ENCODE measurements around the gene ITPR3. TPM values are rescaled to one million over a fixed set of nuclear protein-coding genes. Genes with fewer than 3 reads are reported as not detected.

Gene ITPR3
- polyA plus RNA-seq, 1 of the 3 experiments (the other 2 are of a cell fraction): 8.1 TPM

DNA sequence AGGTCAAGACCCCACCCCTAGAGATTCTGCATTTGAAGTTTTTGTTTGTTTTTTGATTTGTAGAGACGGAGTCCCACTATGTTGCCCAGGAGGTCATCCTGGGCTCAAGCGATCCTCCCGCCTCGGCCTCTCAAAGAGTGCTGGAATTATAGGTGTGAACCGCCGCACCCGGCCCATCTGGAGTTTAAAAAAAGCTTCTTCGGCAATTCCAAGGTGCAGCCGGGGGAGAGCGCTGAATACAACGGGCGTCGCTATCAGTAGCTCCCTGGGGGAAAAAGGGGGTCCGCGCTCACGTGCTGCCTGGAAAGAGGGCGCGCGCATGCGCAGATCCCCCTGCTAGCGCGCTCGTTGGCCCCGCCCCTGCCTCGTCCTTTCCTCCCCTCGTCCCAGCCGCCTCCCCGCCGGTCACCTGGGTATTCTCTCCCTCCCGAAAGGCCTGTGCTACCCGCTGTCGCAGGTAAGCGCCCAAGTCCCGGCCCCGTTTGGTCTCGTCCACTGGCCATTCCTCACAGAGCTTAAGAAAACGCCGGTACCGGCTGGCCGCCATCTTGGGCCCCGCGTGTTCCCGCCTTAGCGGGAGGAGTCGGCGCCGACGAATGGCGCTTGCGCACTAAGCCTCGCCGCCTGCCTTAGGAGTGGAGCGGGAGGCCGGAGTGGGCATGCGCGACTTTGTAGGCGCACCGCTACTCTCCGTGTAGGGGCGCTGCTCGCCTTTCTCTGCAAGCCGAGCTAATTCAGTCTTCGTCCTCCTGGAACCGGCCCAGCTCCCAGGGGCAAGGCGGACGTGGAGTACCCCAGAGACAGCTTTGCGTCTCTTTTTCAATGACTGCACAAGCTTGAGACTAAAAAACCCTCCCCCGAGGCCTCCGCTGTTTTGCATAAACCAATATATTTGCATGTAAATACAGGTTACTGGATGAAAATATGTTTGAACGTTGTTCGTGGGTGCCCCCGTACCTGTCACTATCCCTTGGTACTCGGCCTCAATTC lies 90.3 kb downstream of the ITPR3 start, which contains the start of gene UQCC2:
Gene UQCC2, minus strand, starts transcription at position 561 of the 990 bp plus-strand sequence. Its CDS starts 14 bp downstream, at position 547.
- peak within 1 kb of the TSS; percentile 79 to 97 for H3K27ac ChIP-seq (ENCODE audit: low read depth in 2 of 2, low read length in 1 of 2)
- peaks cover 8 to 17% of the 10 kb centered on the region in 2 experiments; a peak in 3 of 4 replicates for H3K4me1 ChIP-seq (ENCODE audit: control insufficient read depth in 1 of 2, insufficient read depth in 2 of 2, low read depth in 1 of 2, low read length in 1 of 2)
- peak; percentile 97 for DNase-seq
- H3K27me3 ChIP-seq (ENCODE audit: insufficient read depth): no peaks in the 10 kb centered on the region
- H3F3A ChIP-seq (replicated peaks; ENCODE audit: insufficient read depth): no peaks in the 10 kb centered on the region
- 12% methylated on average over 37 of the region's 73 CpGs for WGBS (ENCODE audit: low lambda C conversion rate)
- POLR2A ChIA-PET: interaction anchor here (0.7 to 1.9 kb wide), 17 partner anchors 9 to 132 kb away, joined by 3 to 7 read pairs (median 4); partner anchors contain the start of genes BAK1 and IP6K3
- peaks cover 27% of the 10 kb centered on the region; the same call in 1 of the 2 replicates for H3K79me2 ChIP-seq (ENCODE audit: insufficient read depth)
- H3K9ac ChIP-seq: peak within 1 kb of the TSS; percentile 92
- H4K20me1 ChIP-seq (ENCODE audit: insufficient read depth): no peaks in the 10 kb centered on the region
- H3K9me2 ChIP-seq: no peaks in the 10 kb centered on the region
- H3K4me2 ChIP-seq: peak within 1 kb of the TSS; percentile 83
- peak within 1 kb of the TSS; percentile 86 to 87 for H3K4me3 ChIP-seq (ENCODE audit: low read depth in 2 of 2, low read length in 1 of 2)
- H3K9me3 ChIP-seq: no peaks in the 10 kb centered on the region
- H3K36me3 ChIP-seq (replicated peaks in 1 of 2; ENCODE audit: control insufficient read depth in 1 of 2, insufficient read depth in 2 of 2, low read length in 1 of 2): peaks cover 7 to 30% of the 10 kb centered on the region in 2 experiments
- CTCF ChIA-PET: interaction anchor here (0.6 to 5.1 kb wide), 52 partner anchors 10 to 444 kb away, joined by 3 to 55 read pairs (median 6); partner anchors contain the start of genes BAK1, IP6K3 and ITPR3
- peak within 1 kb of the TSS; percentile 95 for H2AFZ ChIP-seq (ENCODE audit: low read depth)
- TF ChIP-seq RFX5 (IDR thresholded peaks at IDR 0.05; ENCODE audit: low read length): no peak
- TF ChIP-seq GATA2 (CRISPR knock-in tag; IDR thresholded peaks at IDR 0.05): no peak
- no peak for TF ChIP-seq FOXJ3 (CRISPR knock-in tag; IDR thresholded peaks at IDR 0.05)
- TF ChIP-seq TAF1 (IDR thresholded peaks at IDR 0.05; ENCODE audit: borderline replicate concordance, low read depth, low read length): peak; percentile 98
- TF ChIP-seq, protein P1, sequence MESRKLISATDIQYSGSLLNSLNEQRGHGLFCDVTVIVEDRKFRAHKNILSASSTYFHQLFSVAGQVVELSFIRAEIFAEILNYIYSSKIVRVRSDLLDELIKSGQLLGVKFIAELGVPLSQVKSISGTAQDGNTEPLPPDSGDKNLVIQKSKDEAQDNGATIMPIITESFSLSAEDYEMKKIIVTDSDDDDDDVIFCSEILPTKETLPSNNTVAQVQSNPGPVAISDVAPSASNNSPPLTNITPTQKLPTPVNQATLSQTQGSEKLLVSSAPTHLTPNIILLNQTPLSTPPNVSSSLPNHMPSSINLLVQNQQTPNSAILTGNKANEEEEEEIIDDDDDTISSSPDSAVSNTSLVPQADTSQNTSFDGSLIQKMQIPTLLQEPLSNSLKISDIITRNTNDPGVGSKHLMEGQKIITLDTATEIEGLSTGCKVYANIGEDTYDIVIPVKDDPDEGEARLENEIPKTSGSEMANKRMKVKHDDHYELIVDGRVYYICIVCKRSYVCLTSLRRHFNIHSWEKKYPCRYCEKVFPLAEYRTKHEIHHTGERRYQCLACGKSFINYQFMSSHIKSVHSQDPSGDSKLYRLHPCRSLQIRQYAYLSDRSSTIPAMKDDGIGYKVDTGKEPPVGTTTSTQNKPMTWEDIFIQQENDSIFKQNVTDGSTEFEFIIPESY (IDR thresholded peaks at IDR 0.05; ENCODE audit: borderline replicate concordance, low read depth): no peak
- TF ChIP-seq, protein P2, sequence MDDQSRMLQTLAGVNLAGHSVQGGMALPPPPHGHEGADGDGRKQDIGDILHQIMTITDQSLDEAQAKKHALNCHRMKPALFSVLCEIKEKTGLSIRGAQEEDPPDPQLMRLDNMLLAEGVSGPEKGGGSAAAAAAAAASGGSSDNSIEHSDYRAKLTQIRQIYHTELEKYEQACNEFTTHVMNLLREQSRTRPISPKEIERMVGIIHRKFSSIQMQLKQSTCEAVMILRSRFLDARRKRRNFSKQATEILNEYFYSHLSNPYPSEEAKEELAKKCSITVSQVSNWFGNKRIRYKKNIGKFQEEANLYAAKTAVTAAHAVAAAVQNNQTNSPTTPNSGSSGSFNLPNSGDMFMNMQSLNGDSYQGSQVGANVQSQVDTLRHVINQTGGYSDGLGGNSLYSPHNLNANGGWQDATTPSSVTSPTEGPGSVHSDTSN (IDR thresholded peaks at IDR 0.05): no peak
- no peak for TF ChIP-seq ELF1 (IDR thresholded peaks at IDR 0.05)
- no peak for TF ChIP-seq FOSL2 (IDR thresholded peaks at IDR 0.05; ENCODE audit: borderline replicate concordance, low read depth)
- no peak for TF ChIP-seq NFIC (IDR thresholded peaks at IDR 0.05; ENCODE audit: borderline replicate concordance)
- no peak for TF ChIP-seq MEF2A (IDR thresholded peaks at IDR 0.05; ENCODE audit: borderline replicate concordance, low read depth)
- no peak for TF ChIP-seq EP300 (IDR thresholded peaks at IDR 0.05; ENCODE audit: borderline replicate concordance in 1 of 2, low read depth in 1 of 2, low read length in 1 of 2)
- TF ChIP-seq EZH2phosphoT487 (IDR thresholded peaks at IDR 0.05; ENCODE audit: borderline replicate concordance, low read depth): no peak
- TF ChIP-seq RXRA (IDR thresholded peaks at IDR 0.05; ENCODE audit: borderline replicate concordance, low read depth): no peak
- no peak for TF ChIP-seq JUND (IDR thresholded peaks at IDR 0.05)
- TF ChIP-seq, protein P3, sequence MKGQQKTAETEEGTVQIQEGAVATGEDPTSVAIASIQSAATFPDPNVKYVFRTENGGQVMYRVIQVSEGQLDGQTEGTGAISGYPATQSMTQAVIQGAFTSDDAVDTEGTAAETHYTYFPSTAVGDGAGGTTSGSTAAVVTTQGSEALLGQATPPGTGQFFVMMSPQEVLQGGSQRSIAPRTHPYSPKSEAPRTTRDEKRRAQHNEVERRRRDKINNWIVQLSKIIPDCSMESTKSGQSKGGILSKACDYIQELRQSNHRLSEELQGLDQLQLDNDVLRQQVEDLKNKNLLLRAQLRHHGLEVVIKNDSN (IDR thresholded peaks at IDR 0.05; ENCODE audit: borderline replicate concordance, low read depth): peak; percentile 85
- peak; percentile 98 for TF ChIP-seq YY1 (IDR thresholded peaks at IDR 0.05; ENCODE audit: low read depth)
- no peak for TF ChIP-seq CHD2 (IDR thresholded peaks at IDR 0.05; ENCODE audit: low read length, partially characterized antibody)
- peak; percentile 74 for TF ChIP-seq NRF1 (IDR thresholded peaks at IDR 0.05; ENCODE audit: low read depth, low read length)
- TF ChIP-seq, protein P4, sequence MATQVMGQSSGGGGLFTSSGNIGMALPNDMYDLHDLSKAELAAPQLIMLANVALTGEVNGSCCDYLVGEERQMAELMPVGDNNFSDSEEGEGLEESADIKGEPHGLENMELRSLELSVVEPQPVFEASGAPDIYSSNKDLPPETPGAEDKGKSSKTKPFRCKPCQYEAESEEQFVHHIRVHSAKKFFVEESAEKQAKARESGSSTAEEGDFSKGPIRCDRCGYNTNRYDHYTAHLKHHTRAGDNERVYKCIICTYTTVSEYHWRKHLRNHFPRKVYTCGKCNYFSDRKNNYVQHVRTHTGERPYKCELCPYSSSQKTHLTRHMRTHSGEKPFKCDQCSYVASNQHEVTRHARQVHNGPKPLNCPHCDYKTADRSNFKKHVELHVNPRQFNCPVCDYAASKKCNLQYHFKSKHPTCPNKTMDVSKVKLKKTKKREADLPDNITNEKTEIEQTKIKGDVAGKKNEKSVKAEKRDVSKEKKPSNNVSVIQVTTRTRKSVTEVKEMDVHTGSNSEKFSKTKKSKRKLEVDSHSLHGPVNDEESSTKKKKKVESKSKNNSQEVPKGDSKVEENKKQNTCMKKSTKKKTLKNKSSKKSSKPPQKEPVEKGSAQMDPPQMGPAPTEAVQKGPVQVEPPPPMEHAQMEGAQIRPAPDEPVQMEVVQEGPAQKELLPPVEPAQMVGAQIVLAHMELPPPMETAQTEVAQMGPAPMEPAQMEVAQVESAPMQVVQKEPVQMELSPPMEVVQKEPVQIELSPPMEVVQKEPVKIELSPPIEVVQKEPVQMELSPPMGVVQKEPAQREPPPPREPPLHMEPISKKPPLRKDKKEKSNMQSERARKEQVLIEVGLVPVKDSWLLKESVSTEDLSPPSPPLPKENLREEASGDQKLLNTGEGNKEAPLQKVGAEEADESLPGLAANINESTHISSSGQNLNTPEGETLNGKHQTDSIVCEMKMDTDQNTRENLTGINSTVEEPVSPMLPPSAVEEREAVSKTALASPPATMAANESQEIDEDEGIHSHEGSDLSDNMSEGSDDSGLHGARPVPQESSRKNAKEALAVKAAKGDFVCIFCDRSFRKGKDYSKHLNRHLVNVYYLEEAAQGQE (IDR thresholded peaks at IDR 0.05; ENCODE audit: low read depth, low read length): 0 out of 2 replicates have a peak, but pooled peaks have one; percentile 46
- TF ChIP-seq SIN3A (IDR thresholded peaks at IDR 0.05; ENCODE audit: borderline replicate concordance, low read depth, low read length): peak; percentile 69; the same call in 1 of the 2 replicates
- TF ChIP-seq, protein P5, sequence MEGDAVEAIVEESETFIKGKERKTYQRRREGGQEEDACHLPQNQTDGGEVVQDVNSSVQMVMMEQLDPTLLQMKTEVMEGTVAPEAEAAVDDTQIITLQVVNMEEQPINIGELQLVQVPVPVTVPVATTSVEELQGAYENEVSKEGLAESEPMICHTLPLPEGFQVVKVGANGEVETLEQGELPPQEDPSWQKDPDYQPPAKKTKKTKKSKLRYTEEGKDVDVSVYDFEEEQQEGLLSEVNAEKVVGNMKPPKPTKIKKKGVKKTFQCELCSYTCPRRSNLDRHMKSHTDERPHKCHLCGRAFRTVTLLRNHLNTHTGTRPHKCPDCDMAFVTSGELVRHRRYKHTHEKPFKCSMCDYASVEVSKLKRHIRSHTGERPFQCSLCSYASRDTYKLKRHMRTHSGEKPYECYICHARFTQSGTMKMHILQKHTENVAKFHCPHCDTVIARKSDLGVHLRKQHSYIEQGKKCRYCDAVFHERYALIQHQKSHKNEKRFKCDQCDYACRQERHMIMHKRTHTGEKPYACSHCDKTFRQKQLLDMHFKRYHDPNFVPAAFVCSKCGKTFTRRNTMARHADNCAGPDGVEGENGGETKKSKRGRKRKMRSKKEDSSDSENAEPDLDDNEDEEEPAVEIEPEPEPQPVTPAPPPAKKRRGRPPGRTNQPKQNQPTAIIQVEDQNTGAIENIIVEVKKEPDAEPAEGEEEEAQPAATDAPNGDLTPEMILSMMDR (IDR thresholded peaks at IDR 0.05): peak; percentile 68
- peak; percentile 82 for TF ChIP-seq RAD21 (IDR thresholded peaks at IDR 0.05; ENCODE audit: low read length)
